GM21529 (cell line): ENCODE data around the gene TSEN2.

Experiments
- ATAC-seq: cut with Tn5 transposase; IDR thresholded peaks from one replicate; pipeline ENCODE4 v1.9.1; 2021; ENCODE audit not compliant: unreplicated experiment

Gene TSEN2

GRCh38 chr3:12582730-12583129 is 98.5 kb downstream of the TSEN2 start:
- no peak for ATAC-seq
